ENCODE results near the gene OR11H7. TPM values are rescaled to one million over a fixed set of nuclear protein-coding genes. Genes with fewer than 3 reads are reported as not detected.

Gene OR11H7
- total and polyA plus RNA-seq, 9 of the 15 experiments (the other 6 are each of a cell fraction or from before 2014, with no cell fraction given): not detected

DNA sequence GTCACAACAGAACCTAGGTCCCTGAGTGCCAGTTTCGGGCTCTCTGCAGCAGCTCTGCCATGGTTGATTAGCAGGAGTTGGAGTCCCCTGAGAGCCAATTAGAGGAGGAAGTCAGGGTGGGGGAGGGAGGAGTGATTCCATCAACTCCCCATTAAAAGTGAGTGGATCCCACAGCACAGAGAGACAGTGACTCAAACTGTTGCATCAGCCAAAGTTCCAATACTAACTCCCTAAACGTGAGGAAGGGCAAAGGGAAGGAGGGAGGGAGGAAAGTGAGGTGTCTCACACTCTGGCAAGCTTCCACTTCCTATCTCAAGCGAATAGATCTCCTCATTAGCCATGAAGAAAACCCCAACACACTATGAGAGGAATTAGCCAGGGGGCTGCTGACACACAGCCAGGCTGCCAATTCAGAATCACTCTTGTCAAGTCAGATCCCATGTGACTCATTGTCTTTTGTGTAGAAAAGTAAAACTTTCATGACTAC is 33.9 kb downstream of the OR11H7 start:
- peak overlapping the region; percentile 37 for H3K4me2 ChIP-seq (ENCODE audit: insufficient read depth, low read length)
- H3K4me1 ChIP-seq (replicated peaks in 1 of 2; ENCODE audit: control insufficient read depth in 2 of 2, insufficient read depth in 2 of 2, low read length in 2 of 2): peaks cover 0 to 16% of the 10 kb centered on the region in 2 experiments; a peak in 3 of 5 replicates
- TF ChIP-seq AFF1 (IDR thresholded peaks at IDR 0.05; ENCODE audit: low read depth in 1 of 2, partially characterized antibody in 2 of 2) (no peak), BRCA1 (IDR thresholded peaks at IDR 0.05) (no peak), BRCA1 (CRISPR knock-in tag; IDR thresholded peaks at IDR 0.05) (no peak), SETDB1 (IDR thresholded peaks at IDR 0.05; ENCODE audit: low read length) (no peak), MTA1 (IDR thresholded peaks at IDR 0.05; ENCODE audit: borderline replicate concordance) (peak; percentile 27; the same call in 1 of the 2 replicates), POLR2AphosphoS5 (IDR thresholded peaks at IDR 0.05; ENCODE audit: control insufficient read depth, insufficient read depth, low read depth, low read length) (no peak), ZNF408 (CRISPR knock-in tag; IDR thresholded peaks at IDR 0.05; ENCODE audit: low read depth) (no peak), ZNF583 (CRISPR knock-in tag; IDR thresholded peaks at IDR 0.05) (no peak), POLR2H (tag; IDR thresholded peaks at IDR 0.05; ENCODE audit: low read depth) (no peak), ATF4 (CRISPR knock-in tag; IDR thresholded peaks at IDR 0.05) (peak; percentile 96), NFE2L1 (tag; IDR thresholded peaks at IDR 0.05; ENCODE audit: borderline replicate concordance, low read depth) (no peak), ID3 (CRISPR knock-in tag; IDR thresholded peaks at IDR 0.05) (no peak), ID3 (tag; IDR thresholded peaks at IDR 0.05) (0 out of 2 replicates have a peak, but pooled peaks have one; percentile 61), HBP1 (CRISPR knock-in tag; IDR thresholded peaks at IDR 0.05) (no peak)

More for the DNA sequence above, 33.9 kb downstream of the OR11H7 start:
- Histone ChIP-seq H3K79me2 (ENCODE audit: control insufficient read depth, insufficient read depth, low read length) (no peaks in the 10 kb centered on the region), H3K9ac (ENCODE audit: insufficient read depth in 1 of 2, low read depth in 2 of 2, low read length in 2 of 2) (no peak overlapping the region), H3K9me1 (ENCODE audit: control insufficient read depth, insufficient read depth, low read length) (no peaks in the 10 kb centered on the region), H3K4me3 (no peak overlapping the region), H3K27ac (ENCODE audit: extremely low read depth, low read depth, low read length) (peak overlapping the region; percentile 62; the same call in 1 of the 3 replicates), H2AFZ (ENCODE audit: low read depth, low read length) (peak overlapping the region; percentile 74), H3K36me3 (ENCODE audit: control insufficient read depth, insufficient read depth, low read length) (no peaks in the 10 kb centered on the region), H3K9me3 (replicated peaks; ENCODE audit: control insufficient read depth, insufficient read depth, low read depth, low read length) (no peaks in the 10 kb centered on the region), H4K20me1 (replicated peaks; ENCODE audit: control insufficient read depth, insufficient read depth, low read length) (no peaks in the 10 kb centered on the region), H3K27me3 (ENCODE audit: control insufficient read depth in 2 of 2, insufficient read depth in 2 of 2, low read length in 2 of 2) (no peaks in the 10 kb centered on the region)
- FAIRE-seq (no peak), DNase-seq (ENCODE audit: extremely low read depth in 1 of 4, low spot score in 3 of 4) (peak in 3 of 4 experiments; percentile 6 to 40 (median 15)), ATAC-seq (peak; percentile 73)
- ChIA-PET POLR2A (no interaction called here), CTCF (ENCODE audit: low intra/inter-chr PET ratio) (no interaction called here)
- 6% methylated on average over 3 of the region's 3 CpGs for WGBS (ENCODE audit: insufficient coverage, low coverage, missing lambda C conversion rate)
- BruUV-seq (replicated peaks): no TSS peak
- intact Hi-C loops (cut with micrococcal nuclease): loop anchor here (5.0 kb wide), 1 partner anchor 345 kb away; no protein-coding TSS in a partner anchor
- in situ Hi-C loops (cut with MboI): no loop called here
